SH-SY5Y (cell line): Measurements from ENCODE around the gene VMP1.

Experiments used
- GATA2 ChIP-seq: IDR thresholded peaks from 2 replicates; pipeline ENCODE4 v1.6.1; 2011; ENCODE audit warnings: mild to moderate bottlenecking, low read depth, low read length
- GATA3 ChIP-seq: IDR thresholded peaks from 2 replicates; pipeline ENCODE4 v1.6.1; 2011; ENCODE audit warnings: low read depth, mild to moderate bottlenecking, low read length, moderate library complexity

The VMP1 gene

DNA sequence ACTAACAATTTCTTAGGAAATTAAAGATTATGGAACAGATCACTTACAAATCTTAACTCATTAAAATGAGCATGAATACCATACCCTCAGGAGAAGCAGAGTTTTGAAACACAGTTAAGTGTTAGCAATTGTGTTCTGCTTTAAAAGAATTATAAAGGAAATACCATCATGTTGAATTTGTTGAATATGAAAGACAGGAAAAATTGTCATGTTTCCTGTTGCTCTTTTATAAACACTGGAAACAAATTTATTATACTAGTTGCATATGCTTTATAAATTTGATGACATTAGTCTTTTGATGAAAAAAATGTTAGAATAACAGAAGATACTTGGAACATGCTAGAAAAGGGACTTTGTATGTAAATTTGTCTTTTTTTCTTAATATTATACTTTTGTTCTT lies 59.7 kb downstream of the VMP1 start:
- no peak for TF ChIP-seq GATA2
- TF ChIP-seq GATA3: no peak

GRCh38 chr17:59769887-59770286 lies 62.4 kb downstream of the VMP1 start:
- no peak for TF ChIP-seq GATA2
- no peak for TF ChIP-seq GATA3

DNA sequence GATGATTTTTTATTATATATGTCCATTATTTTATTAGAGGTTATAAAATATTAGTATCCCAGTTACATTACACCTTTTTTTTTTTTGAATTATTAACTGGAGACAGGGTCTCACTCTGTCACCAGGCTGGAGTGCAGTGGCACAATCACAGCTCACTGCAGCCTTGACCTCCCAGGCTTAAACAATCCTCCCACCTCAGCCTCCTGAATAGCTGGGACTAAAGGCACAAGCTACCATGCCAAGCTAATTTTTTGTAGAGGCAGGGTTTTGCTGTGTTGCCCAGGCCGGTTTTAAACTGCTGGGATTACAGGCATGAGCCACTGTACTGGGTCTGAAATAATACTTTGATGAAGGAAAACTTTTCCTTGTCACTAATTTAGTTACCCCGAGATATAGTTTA lies 63.6 kb downstream of the VMP1 start:
- TF ChIP-seq GATA2: no peak
- no peak for TF ChIP-seq GATA3

GRCh38 chr17:59775786-59776350 lies 68.4 kb downstream of the VMP1 start:
- TF ChIP-seq GATA3 (no peak), GATA2 (no peak)

- TF ChIP-seq GATA3 (no peak), GATA2 (no peak)
Observed at GRCh38 chr17:59776577-59776976, 69.1 kb downstream of the VMP1 start.

DNA sequence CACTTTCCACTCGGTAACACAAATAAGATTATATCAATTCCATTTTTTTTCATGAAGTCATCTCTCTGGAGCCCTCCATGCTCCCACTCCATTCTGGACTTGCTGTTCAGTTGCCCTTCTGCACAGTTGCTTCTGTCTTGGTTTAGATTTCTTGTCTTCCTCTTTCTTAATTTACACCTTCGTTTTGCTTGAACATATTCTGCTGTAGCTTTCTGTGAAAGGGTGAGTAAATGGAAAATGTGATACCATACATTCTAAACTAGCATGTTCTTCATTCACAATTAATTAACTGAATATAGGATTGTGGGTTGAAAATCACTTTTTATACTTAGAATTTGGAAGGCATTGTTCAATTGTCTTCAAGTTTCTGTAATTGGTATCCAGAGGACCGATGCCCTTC lies 69.6 kb downstream of the VMP1 start:
- TF ChIP-seq GATA3 (no peak), GATA2 (no peak)

- TF ChIP-seq GATA3: no peak
- TF ChIP-seq GATA2: no peak
Observed at GRCh38 chr17:59778996-59779395, 71.5 kb downstream of the VMP1 start.

DNA sequence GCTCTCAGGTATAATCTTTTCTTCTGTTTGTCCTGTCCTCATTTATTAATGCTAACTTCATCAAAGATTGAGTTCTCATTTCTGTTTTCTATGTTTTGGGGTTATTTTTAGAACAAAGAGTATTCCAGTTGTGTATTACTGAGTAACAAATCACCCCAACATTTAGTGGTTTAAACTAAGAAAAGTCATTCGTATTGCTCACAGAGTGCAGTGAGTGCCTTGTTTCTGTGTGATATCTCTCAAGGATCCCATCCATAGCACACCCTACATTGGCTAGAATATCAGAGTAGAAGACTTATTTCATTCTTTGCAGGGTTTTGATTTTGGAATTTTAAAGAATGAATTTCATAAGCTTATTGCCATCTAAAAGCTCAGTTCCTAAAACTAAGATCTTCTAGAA lies 72.1 kb downstream of the VMP1 start:
- TF ChIP-seq GATA2 (no peak), GATA3 (no peak)

DNA sequence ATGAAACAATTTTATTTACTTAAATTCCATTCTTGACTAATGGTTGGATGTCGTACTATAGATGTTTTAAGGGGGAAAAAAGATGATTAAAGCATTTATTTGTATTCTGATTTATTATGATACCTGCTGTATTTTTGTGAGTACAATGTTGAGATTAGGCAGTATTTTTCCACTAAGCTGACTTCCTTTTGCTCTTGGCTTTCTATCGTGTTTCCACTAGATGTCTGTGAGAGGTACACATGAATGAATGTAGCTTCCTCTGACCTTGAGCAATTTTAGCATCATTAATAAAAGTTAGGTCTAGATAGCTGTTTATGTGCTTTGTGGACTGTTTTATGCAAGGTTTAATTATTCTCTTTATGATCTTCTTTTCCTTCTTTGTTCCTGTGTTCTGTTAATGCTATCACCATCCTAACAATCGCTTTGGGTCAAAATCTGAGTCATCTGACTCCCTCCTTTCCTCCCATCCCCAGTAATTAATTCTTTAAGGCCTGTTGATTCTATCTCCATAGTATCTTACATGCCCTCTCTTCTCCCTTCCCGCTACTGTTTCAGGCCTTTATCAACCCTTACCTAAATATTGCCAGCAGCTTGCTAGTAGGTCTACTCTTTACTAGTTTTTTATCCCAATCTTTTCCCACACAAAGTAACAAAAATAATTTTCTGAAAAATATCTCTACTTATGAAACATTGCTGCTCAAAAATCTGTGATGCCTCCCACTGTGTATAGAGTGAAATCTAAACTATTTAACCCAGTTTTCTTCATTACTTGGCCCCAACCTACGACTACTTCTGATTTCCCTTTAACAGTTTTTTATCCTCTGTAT lies 76.0 kb downstream of the VMP1 start:
- peak; percentile 69; the same call in 1 of the 2 replicates for TF ChIP-seq GATA3
- peak; percentile 68; the same call in 1 of the 2 replicates for TF ChIP-seq GATA2

- TF ChIP-seq GATA2: no peak
- no peak for TF ChIP-seq GATA3
Observed at GRCh38 chr17:59785091-59785799, 77.8 kb downstream of the VMP1 start.

DNA sequence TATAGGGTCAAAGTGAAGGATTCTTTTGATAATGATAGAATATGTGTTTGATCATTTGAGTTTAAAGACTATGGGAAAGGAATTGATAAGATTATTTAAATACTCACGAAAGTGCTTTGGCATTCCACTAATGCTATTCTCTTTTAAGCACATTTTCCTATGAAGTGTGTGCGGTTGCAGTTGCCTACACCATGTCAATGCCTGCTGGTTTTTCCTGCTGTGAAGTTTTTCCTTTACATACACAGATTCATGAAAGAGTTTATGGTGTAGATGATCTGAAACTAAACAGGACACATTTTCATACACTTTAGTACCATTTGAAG lies 78.7 kb downstream of the VMP1 start:
- no peak for TF ChIP-seq GATA3
- TF ChIP-seq GATA2: no peak

- TF ChIP-seq GATA2: no peak
- no peak for TF ChIP-seq GATA3
Observed at GRCh38 chr17:59786536-59787319, 79.3 kb downstream of the VMP1 start.

DNA sequence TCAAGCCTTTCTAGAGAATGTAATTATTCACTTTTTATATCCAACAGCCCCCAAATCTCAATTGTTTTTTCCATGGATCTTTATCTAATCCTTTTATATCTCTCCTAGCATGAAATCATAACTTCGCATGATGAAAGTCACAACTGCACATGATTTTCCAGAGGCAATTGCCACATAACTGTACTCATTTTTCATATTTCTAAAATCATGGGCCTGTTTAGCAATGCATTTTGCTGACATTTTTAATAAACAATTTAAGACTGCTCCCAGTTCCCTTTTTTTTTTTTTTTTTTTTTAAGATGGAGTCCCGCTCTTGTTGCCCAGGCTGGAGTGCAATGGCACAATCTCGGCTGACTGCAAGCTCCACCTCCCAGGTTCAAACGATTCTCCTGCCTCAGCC lies 83.5 kb downstream of the VMP1 start:
- TF ChIP-seq GATA2: no peak

GRCh38 chr17:59791603-59792457 lies 84.4 kb downstream of the VMP1 start:
- TF ChIP-seq GATA2 (no peak), GATA3 (no peak)
